Lower lobe of right lung (tissue), 2 donors: Measurements from ENCODE around the gene VEPH1. TPM values are rescaled to one million over a fixed set of nuclear protein-coding genes. Genes with fewer than 3 reads are reported as not detected.

ENCODE experiments used
- ATAC-seq, 2 donors: fragments of 200-7000 bp; cut with Tn5 transposase; one replicate each; pipeline ENCODE4 v1.9.1; 2020 to 2022; ENCODE audit warnings: mild to moderate bottlenecking in 2 of 2, moderate library complexity in 2 of 2
- DNase-seq: peaks from one replicate; pipeline ENCODE4 v3.0.0-alpha.2; 2020
- H3K27ac ChIP-seq: fragments of 200-600 bp; one replicate; pipeline ENCODE4 v1.8.0; 2022
- H3K27me3 ChIP-seq: fragments of 200-600 bp; one replicate; pipeline ENCODE4 v1.8.0; 2022; ENCODE audit warnings: low read depth
- H3K36me3 ChIP-seq: fragments of 200-600 bp; one replicate; pipeline ENCODE4 v1.8.0; 2022; ENCODE audit warnings: mild to moderate bottlenecking
- H3K4me1 ChIP-seq: fragments of 200-600 bp; one replicate; pipeline ENCODE4 v1.8.0; 2022
- H3K4me3 ChIP-seq: fragments of 200-600 bp; one replicate; pipeline ENCODE4 v1.8.0; 2022; ENCODE audit warnings: mild to moderate bottlenecking
- H3K9me3 ChIP-seq: fragments of 200-600 bp; one replicate; pipeline ENCODE4 v1.8.0; 2022
- intact Hi-C: fragments of 100-400 bp; cut with DNase I; formaldehyde crosslinking; loops from one replicate; pipeline ENCODE4 v1.11.0; 2022
- total RNA-seq: library from RNA; stranded (reverse); fragmentation: NEBNext Ultra II Directional; extraction: Animal tissue kit (Norgen Biotek cat#: 25700); gene quantifications from one replicate; pipeline ENCODE4 v1.2.1, GENCODE V29; 2021
- TF ChIP-seq, protein P1 (sequence below): fragments of 200-600 bp; IDR thresholded peaks from one replicate; pipeline ENCODE4 v1.8.0; 2022; ENCODE audit warnings: antibody characterized with exemption, mild to moderate bottlenecking
- donor health status: DM: no; HTN: yes; CAD: no; lungs with severe emphysema.

Gene VEPH1
- total RNA-seq, 1 donor from 2014 or later, result 116 TPM

GRCh38 chr3:157499342-157499963 is 3.8 kb downstream of the VEPH1 start:
- Histone ChIP-seq H3K27me3 (peaks cover 12% of the 10 kb centered on the region), H3K36me3 (no peaks in the 10 kb centered on the region), H3K27ac (peak overlapping the region; percentile 62), H3K9me3 (no peaks in the 10 kb centered on the region), H3K4me1 (peaks cover 17% of the 10 kb centered on the region), H3K4me3 (peak overlapping the region; percentile 43)
- intact Hi-C loops, result no loop called here
- TF ChIP-seq, protein P1, sequence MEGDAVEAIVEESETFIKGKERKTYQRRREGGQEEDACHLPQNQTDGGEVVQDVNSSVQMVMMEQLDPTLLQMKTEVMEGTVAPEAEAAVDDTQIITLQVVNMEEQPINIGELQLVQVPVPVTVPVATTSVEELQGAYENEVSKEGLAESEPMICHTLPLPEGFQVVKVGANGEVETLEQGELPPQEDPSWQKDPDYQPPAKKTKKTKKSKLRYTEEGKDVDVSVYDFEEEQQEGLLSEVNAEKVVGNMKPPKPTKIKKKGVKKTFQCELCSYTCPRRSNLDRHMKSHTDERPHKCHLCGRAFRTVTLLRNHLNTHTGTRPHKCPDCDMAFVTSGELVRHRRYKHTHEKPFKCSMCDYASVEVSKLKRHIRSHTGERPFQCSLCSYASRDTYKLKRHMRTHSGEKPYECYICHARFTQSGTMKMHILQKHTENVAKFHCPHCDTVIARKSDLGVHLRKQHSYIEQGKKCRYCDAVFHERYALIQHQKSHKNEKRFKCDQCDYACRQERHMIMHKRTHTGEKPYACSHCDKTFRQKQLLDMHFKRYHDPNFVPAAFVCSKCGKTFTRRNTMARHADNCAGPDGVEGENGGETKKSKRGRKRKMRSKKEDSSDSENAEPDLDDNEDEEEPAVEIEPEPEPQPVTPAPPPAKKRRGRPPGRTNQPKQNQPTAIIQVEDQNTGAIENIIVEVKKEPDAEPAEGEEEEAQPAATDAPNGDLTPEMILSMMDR, result no peak
- DNase-seq, result peak; percentile 85
- peak; percentile 93 to 95 for ATAC-seq

- intact Hi-C loops, result no loop called here
- peaks cover 12% of the 10 kb centered on the region for H3K27me3 ChIP-seq
- ATAC-seq (no peak), DNase-seq (no peak)
- peak overlapping the region; percentile 43 for H3K4me3 ChIP-seq
- no peaks in the 10 kb centered on the region for H3K36me3 ChIP-seq
- no peaks in the 10 kb centered on the region for H3K9me3 ChIP-seq
- no peak overlapping the region for H3K27ac ChIP-seq
- peaks cover 12% of the 10 kb centered on the region for H3K4me1 ChIP-seq
- TF ChIP-seq, protein P1, result no peak
Observed at GRCh38 chr3:157498371-157498770, 4.8 kb downstream of the VEPH1 start.

- H3K36me3 ChIP-seq, result no peaks in the 10 kb centered on the region
- no peak for ATAC-seq
- peaks cover 12% of the 10 kb centered on the region for H3K27me3 ChIP-seq
- no peak overlapping the region for H3K4me3 ChIP-seq
- H3K9me3 ChIP-seq, result no peaks in the 10 kb centered on the region
- no peak for DNase-seq
- intact Hi-C loops, result no loop called here
- TF ChIP-seq, protein P1, result no peak
- H3K27ac ChIP-seq, result no peak overlapping the region
- peaks cover 12% of the 10 kb centered on the region for H3K4me1 ChIP-seq
Observed at GRCh38 chr3:157495846-157496245, 7.4 kb downstream of the VEPH1 start.

DNA sequence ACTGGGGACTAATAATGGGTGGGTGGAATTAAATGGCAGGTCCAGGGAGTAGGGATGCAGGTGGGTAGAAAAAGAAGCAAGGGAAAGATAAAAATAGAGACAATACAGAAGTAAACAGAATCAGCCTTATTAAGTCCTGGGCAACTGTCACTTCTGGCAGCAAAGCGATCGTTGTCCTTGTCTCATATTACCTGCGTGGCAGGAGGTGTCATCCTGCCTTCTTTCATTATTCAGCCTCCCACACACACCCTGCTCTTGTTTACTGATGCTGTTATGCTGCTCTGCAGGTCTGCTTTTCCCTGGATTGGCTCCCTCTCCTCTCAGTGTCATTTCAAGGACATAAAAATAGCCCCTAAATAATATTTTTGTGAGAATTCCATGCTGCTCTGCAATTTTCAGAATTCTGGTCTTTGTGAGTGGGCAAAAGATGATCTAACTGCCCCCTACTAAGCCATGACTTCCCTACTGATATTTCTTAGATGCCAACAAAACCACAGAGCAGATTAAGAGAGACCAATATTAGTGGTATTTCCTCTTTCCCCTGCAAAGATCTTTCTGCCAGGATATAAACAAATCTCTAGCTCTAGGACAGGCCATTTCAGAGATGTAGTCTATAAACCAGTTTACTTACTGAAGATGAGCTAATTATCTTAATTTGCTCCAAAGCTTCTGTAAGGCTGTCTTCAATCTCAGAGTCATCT is 8.5 kb downstream of the VEPH1 start:
- Histone ChIP-seq H3K36me3 (no peaks in the 10 kb centered on the region), H3K27me3 (peaks cover 8% of the 10 kb centered on the region), H3K4me3 (no peak overlapping the region), H3K27ac (no peak overlapping the region), H3K4me1 (peaks cover 1% of the 10 kb centered on the region), H3K9me3 (no peaks in the 10 kb centered on the region)
- TF ChIP-seq, protein P1, result no peak
- DNase-seq (no peak), ATAC-seq (no peak)
- intact Hi-C loops, result no loop called here

DNA sequence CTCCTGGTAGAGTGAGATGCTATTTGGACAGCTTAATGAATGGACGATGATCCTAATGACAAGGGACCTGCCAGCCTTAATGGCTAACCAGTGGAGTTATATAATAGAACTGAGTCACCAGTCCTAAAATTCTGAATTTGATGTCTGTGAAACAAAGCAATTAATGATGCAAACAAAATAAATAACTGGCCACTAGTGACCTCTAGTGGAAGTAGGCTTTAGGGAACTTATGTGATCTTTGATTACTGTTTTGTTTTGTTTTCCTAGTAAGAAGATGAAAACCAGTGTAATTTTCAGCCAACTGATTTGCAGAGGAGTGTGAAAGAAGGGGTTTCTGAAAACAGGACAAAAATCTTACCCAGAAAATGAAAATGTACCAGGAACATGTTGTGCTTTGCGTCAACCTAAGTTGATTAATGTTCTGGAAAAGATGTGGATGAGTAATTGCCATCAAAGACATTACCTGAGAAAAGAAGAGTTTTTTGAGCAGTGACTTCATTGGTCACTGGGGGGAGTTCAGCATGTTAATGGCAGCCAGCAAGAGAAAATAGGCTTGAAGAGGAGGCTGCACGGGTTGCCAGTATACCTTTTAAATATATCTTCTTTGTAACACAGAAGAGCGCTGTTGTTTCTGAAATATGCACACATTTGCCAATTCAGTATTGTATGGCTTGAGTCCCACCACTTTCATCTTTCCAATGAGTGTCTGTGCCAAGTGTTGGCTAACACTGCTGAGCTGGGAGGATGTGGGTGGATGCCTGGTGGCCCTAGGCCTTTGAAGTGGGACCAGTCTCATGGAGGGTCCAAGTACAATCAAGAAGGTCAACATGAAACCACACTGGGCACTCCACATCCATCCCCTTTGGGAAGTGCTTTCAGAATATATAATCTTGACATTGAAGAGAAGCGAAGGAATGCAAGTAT is 9.3 kb downstream of the VEPH1 start:
- H3K36me3 ChIP-seq, result no peaks in the 10 kb centered on the region
- no peaks in the 10 kb centered on the region for H3K9me3 ChIP-seq
- H3K27me3 ChIP-seq, result no peaks in the 10 kb centered on the region
- intact Hi-C loops, result no loop called here
- DNase-seq, result no peak
- H3K4me1 ChIP-seq, result no peaks in the 10 kb centered on the region
- peak; percentile 46 to 54 for ATAC-seq
- TF ChIP-seq, protein P1, result peak; percentile 61
- H3K4me3 ChIP-seq, result no peak overlapping the region
- H3K27ac ChIP-seq, result no peak overlapping the region
